HCT116 (cell line): ENCODE measurements around the gene CYP11A1. TPM values are rescaled to one million over a fixed set of nuclear protein-coding genes. Genes with fewer than 3 reads are reported as not detected.

Source experiments
- ATAC-seq: fragments of 200-7000 bp; cut with Tn5 transposase; 2 replicates; pipeline ENCODE4 v1.9.1; 2020; ENCODE audit warnings: mild to moderate bottlenecking, moderate library complexity
- BruUV-seq: library from RNA; stranded (reverse); fragments of 400-500 nt; replicated peaks from 2 replicates; lab custom pipeline; 2021; lab: Mats Ljungman, UMichigan
- CTCF ChIA-PET: fragments of 300-600 bp; sonication (Branson Sonifier 250); formaldehyde crosslinking; loops from one replicate; lab custom pipeline; 2021; ENCODE audit warnings: antibody characterized with exemption; lab: Charles Lee
- POLR2A ChIA-PET: fragments of 300-600, 350-600 bp; sonication (Branson Sonifier 250); formaldehyde crosslinking; loops from one replicate; lab custom pipeline; 2021; ENCODE audit warnings: antibody characterized with exemption; lab: Charles Lee
- RAD21 ChIA-PET, 2 experiments: fragments of 300-600 bp; sonication (Branson Sonifier 250); formaldehyde crosslinking; loops; one replicate each; lab custom pipeline; 2023; ENCODE audit warnings: low total read pairs in 2 of 2; ENCODE audit not compliant: uncharacterized antibody in 2 of 2, unreplicated experiment in 2 of 2, low non-redundant PET in 1 of 2; lab: Charles Lee
- DNase-seq: peaks from one replicate; pipeline ENCODE4 v3.0.0-alpha.2; 2010; ENCODE audit warnings: low read depth, low spot score
- H2AFZ ChIP-seq: fragments of 200-600 bp; shearing (Covaris generic), sonication (generic); 2 replicates; pipeline ENCODE4 v1.6.1; 2017; ENCODE audit warnings: low read depth, mixed run types, mixed read lengths, antibody characterized with exemption, low read length; ENCODE audit not compliant: poor library complexity, severe bottlenecking
- H3K27ac ChIP-seq: 2 replicates; pipeline ENCODE4 v1.5.1; 2012; ENCODE audit warnings: low read depth, low read length
- H3K27me3 ChIP-seq: fragments of 200-600 bp; sonication (generic); 2 replicates; pipeline ENCODE4 v1.6.1; 2016; ENCODE audit warnings: mixed run types, low read length, mixed read lengths; ENCODE audit not compliant: insufficient read depth
- H3K36me3 ChIP-seq, 2 experiments: fragments of 200-500 bp in 1 of 2; fragments of 200-600 bp in 1 of 2; sonication (Bioruptor generic) in 1 of 2; sonication (generic) in 1 of 2; 2 replicates each; pipeline versions ENCODE4 v1.5.1 to v1.6.1; 2014 to 2016; ENCODE audit warnings: low read length in 2 of 2, inconsistent platforms in 1 of 2, mixed read lengths in 1 of 2, mixed run types in 1 of 2; ENCODE audit not compliant: insufficient read depth in 2 of 2, control insufficient read depth in 1 of 2
- H3K4me1 ChIP-seq, 2 experiments: fragments of 200-600 bp in 1 of 2; sonication (generic) in 1 of 2; 2 replicates each; pipeline versions ENCODE4 v1.5.1 to v1.6.1; 2012 to 2017; ENCODE audit warnings: low read length in 2 of 2, inconsistent platforms in 1 of 2, mild to moderate bottlenecking in 1 of 2, mixed read lengths in 1 of 2, mixed run types in 1 of 2, moderate library complexity in 1 of 2; ENCODE audit not compliant: insufficient read depth in 2 of 2, control insufficient read depth in 1 of 2
- H3K4me2 ChIP-seq: fragments of 200-600 bp; sonication (generic); 2 replicates; pipeline ENCODE4 v1.6.1; 2017; ENCODE audit warnings: mixed run types, low read length, mixed read lengths
- H3K4me3 ChIP-seq, 2 experiments: fragments of 200-600 bp in 1 of 2; sonication (generic) in 1 of 2; replicated peaks in 1 of 2; 2 replicates each; pipeline ENCODE4 v1.5.1; 2011 to 2016; ENCODE audit warnings: low read length in 2 of 2, control low read depth in 1 of 2, low read depth in 1 of 2, mild to moderate bottlenecking in 1 of 2, mixed read lengths in 1 of 2, mixed run types in 1 of 2
- H3K79me2 ChIP-seq: fragments of 200-600 bp; sonication (generic); 2 replicates; pipeline ENCODE4 v1.6.1; 2017; ENCODE audit warnings: mild to moderate bottlenecking, mixed run types, low read length, moderate library complexity, mixed read lengths; ENCODE audit not compliant: insufficient read depth
- H3K9ac ChIP-seq: fragments of 200-600 bp; sonication (generic); 2 replicates; pipeline ENCODE4 v1.6.1; 2016; ENCODE audit warnings: low read length, mixed read lengths
- H3K9me2 ChIP-seq: fragments of 200-600 bp; sonication (generic), shearing (Covaris generic); 2 replicates; pipeline ENCODE4 v1.6.1; 2017; ENCODE audit warnings: mixed run types, mild to moderate bottlenecking, moderate library complexity; ENCODE audit not compliant: insufficient read depth
- H3K9me3 ChIP-seq, 2 experiments: fragments of 200-500 bp in 1 of 2; fragments of 200-600 bp in 1 of 2; sonication (Bioruptor generic) in 1 of 2; sonication (generic) in 1 of 2; 2 replicates each; pipeline ENCODE4 v1.6.1; 2014 to 2017; ENCODE audit warnings: low read length in 2 of 2, mixed read lengths in 2 of 2, inconsistent platforms in 1 of 2, low read depth in 1 of 2, mild to moderate bottlenecking in 1 of 2, mixed run types in 1 of 2, moderate library complexity in 1 of 2; ENCODE audit not compliant: control insufficient read depth in 1 of 2, insufficient read depth in 1 of 2
- H4K20me1 ChIP-seq: fragments of 200-600 bp; sonication (generic), shearing (Covaris generic); 2 replicates; pipeline ENCODE4 v1.6.1; 2017; ENCODE audit warnings: mixed run types, mild to moderate bottlenecking, moderate library complexity; ENCODE audit not compliant: insufficient read depth
- CBX3 ChIP-seq: IDR thresholded peaks from 2 replicates; pipeline ENCODE4 v1.6.1; 2012; ENCODE audit warnings: low read depth
- CEBPB ChIP-seq: IDR thresholded peaks from 2 replicates; pipeline ENCODE4 v1.6.1; 2012; ENCODE audit warnings: low read depth
- EGR1 ChIP-seq: IDR thresholded peaks from 2 replicates; pipeline ENCODE4 v1.6.1; 2012; ENCODE audit warnings: low read depth
- EZH2 ChIP-seq: fragments of 200-600 bp; sonication (generic); IDR thresholded peaks from 2 replicates; pipeline ENCODE4 v1.6.1; 2017; ENCODE audit warnings: antibody characterized with exemption, mixed run types
- FOSL1 ChIP-seq: IDR thresholded peaks from 2 replicates; pipeline ENCODE4 v1.6.1; 2012; ENCODE audit warnings: low read depth
- JUND ChIP-seq: IDR thresholded peaks from 2 replicates; pipeline ENCODE4 v1.6.1; 2012
- POLR2A ChIP-seq: IDR thresholded peaks from 2 replicates; pipeline ENCODE4 v1.7.0; 2011; ENCODE audit warnings: borderline replicate concordance; ENCODE audit not compliant: insufficient read depth, insufficient read length; ENCODE audit errors: extremely low read depth
- POLR2AphosphoS5 ChIP-seq: IDR thresholded peaks from 2 replicates; pipeline ENCODE4 v1.6.1; 2011; ENCODE audit warnings: mild to moderate bottlenecking, low read depth, low read length, moderate library complexity
- SIN3A ChIP-seq: IDR thresholded peaks from 2 replicates; pipeline ENCODE4 v1.6.1; 2012; ENCODE audit warnings: low read depth
- SP1 ChIP-seq: IDR thresholded peaks from 2 replicates; pipeline ENCODE4 v1.6.1; 2012; ENCODE audit warnings: low read depth
- SRF ChIP-seq: IDR thresholded peaks from 2 replicates; pipeline ENCODE4 v1.6.1; 2012; ENCODE audit warnings: low read depth
- ZNF274 ChIP-seq: fragments of 200-500 bp; sonication (Bioruptor generic); IDR thresholded peaks from 2 replicates; pipeline ENCODE4 v1.6.1; 2014; ENCODE audit warnings: mild to moderate bottlenecking, low read depth, low read length, inconsistent platforms
- intact Hi-C: fragments of 100-400 bp; cut with micrococcal nuclease; formaldehyde crosslinking; loops from 2 replicates; pipeline ENCODE4 v1.10.0; 2022
- total RNA-seq: library from RNA; stranded (reverse); gene quantifications from one replicate; pipeline ENCODE4 v1.2.1, GENCODE V29; 2021; ENCODE audit not compliant: unreplicated experiment
- TF ChIP-seq, protein P1 (sequence below): IDR thresholded peaks from 2 replicates; pipeline ENCODE4 v1.6.1; 2012
- TF ChIP-seq, protein P2 (sequence below): IDR thresholded peaks from 2 replicates; pipeline ENCODE4 v1.6.1; 2012; ENCODE audit warnings: low read depth
- TF ChIP-seq, protein P3 (sequence below), 3 experiments: fragments of 200-600 bp in 1 of 3; sonication (generic) in 1 of 3; IDR thresholded peaks in 2 of 3; conservative IDR thresholded peaks in 1 of 3; 2 replicates each; pipeline ENCODE4 v1.5.1; 2012 to 2017; ENCODE audit warnings: low read depth in 2 of 3, low read length in 2 of 3, antibody characterized with exemption in 1 of 3, borderline replicate concordance in 1 of 3, control low read depth in 1 of 3, mild to moderate bottlenecking in 1 of 3, mixed read lengths in 1 of 3, mixed run types in 1 of 3, moderate library complexity in 1 of 3; ENCODE audit not compliant: insufficient read depth in 1 of 3

Gene CYP11A1
- total RNA-seq, 1 experiment from 2014 or later: 0.57 TPM

DNA sequence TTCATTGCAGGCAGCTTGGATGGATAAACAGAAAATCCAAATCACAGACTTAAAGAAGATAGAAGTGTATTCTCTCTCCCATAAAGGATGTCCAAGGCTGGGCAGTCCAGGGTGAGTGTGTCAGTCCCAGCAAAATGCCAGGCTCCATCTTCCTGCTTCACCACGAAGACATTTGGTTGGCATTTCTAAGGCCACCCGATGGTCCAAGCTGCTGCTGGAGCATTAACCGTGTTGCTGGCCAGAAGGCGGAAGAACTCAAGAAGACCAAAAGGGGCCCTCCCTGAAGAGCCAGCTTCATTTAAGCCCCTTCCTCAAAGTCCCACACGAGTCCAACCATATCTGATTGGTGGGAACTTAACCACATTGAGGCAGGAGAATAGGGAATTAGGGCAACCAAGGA is 3.0 kb upstream of the CYP11A1 start:
- Histone ChIP-seq H3K9me3 (no peaks in the 10 kb centered on the region), H4K20me1 (no peaks in the 10 kb centered on the region), H3K9ac (no peak overlapping the region), H3K4me1 (peaks cover 10 to 24% of the 10 kb centered on the region in 2 experiments; a peak in 3 of 4 replicates), H2AFZ (no peak overlapping the region), H3K79me2 (no peaks in the 10 kb centered on the region), H3K27ac (no peak overlapping the region), H3K36me3 (no peaks in the 10 kb centered on the region), H3K4me3 (no peak overlapping the region), H3K4me2 (no peak overlapping the region), H3K27me3 (peaks cover 14% of the 10 kb centered on the region), H3K9me2 (no peaks in the 10 kb centered on the region)
- no peak for DNase-seq
- CTCF ChIA-PET: interaction anchor here (1.7 kb wide), 1 partner anchor 11 kb away, joined by 3 read pairs; no protein-coding TSS in a partner anchor
- no peak for ATAC-seq
- intact Hi-C loops: loop anchor here (10.0 kb wide), 1 partner anchor 614 kb away; no protein-coding TSS in a partner anchor
- POLR2A ChIA-PET: no interaction called here
- TF ChIP-seq, protein P1, sequence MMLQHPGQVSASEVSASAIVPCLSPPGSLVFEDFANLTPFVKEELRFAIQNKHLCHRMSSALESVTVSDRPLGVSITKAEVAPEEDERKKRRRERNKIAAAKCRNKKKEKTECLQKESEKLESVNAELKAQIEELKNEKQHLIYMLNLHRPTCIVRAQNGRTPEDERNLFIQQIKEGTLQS: no peak
- TF ChIP-seq SP1: no peak
- no peak for TF ChIP-seq SIN3A
- no peak for TF ChIP-seq ZNF274
- TF ChIP-seq CBX3: no peak
- TF ChIP-seq POLR2AphosphoS5: no peak
- TF ChIP-seq POLR2A: no peak
- TF ChIP-seq EZH2: no peak
- TF ChIP-seq, protein P2, sequence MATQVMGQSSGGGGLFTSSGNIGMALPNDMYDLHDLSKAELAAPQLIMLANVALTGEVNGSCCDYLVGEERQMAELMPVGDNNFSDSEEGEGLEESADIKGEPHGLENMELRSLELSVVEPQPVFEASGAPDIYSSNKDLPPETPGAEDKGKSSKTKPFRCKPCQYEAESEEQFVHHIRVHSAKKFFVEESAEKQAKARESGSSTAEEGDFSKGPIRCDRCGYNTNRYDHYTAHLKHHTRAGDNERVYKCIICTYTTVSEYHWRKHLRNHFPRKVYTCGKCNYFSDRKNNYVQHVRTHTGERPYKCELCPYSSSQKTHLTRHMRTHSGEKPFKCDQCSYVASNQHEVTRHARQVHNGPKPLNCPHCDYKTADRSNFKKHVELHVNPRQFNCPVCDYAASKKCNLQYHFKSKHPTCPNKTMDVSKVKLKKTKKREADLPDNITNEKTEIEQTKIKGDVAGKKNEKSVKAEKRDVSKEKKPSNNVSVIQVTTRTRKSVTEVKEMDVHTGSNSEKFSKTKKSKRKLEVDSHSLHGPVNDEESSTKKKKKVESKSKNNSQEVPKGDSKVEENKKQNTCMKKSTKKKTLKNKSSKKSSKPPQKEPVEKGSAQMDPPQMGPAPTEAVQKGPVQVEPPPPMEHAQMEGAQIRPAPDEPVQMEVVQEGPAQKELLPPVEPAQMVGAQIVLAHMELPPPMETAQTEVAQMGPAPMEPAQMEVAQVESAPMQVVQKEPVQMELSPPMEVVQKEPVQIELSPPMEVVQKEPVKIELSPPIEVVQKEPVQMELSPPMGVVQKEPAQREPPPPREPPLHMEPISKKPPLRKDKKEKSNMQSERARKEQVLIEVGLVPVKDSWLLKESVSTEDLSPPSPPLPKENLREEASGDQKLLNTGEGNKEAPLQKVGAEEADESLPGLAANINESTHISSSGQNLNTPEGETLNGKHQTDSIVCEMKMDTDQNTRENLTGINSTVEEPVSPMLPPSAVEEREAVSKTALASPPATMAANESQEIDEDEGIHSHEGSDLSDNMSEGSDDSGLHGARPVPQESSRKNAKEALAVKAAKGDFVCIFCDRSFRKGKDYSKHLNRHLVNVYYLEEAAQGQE: no peak
- TF ChIP-seq SRF: no peak
- TF ChIP-seq FOSL1: no peak
- no peak for TF ChIP-seq EGR1
- no peak for TF ChIP-seq CEBPB
- TF ChIP-seq, protein P3, sequence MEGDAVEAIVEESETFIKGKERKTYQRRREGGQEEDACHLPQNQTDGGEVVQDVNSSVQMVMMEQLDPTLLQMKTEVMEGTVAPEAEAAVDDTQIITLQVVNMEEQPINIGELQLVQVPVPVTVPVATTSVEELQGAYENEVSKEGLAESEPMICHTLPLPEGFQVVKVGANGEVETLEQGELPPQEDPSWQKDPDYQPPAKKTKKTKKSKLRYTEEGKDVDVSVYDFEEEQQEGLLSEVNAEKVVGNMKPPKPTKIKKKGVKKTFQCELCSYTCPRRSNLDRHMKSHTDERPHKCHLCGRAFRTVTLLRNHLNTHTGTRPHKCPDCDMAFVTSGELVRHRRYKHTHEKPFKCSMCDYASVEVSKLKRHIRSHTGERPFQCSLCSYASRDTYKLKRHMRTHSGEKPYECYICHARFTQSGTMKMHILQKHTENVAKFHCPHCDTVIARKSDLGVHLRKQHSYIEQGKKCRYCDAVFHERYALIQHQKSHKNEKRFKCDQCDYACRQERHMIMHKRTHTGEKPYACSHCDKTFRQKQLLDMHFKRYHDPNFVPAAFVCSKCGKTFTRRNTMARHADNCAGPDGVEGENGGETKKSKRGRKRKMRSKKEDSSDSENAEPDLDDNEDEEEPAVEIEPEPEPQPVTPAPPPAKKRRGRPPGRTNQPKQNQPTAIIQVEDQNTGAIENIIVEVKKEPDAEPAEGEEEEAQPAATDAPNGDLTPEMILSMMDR (IDR thresholded peaks at IDR 0.05 in 2 of 3, conservative IDR thresholded peaks at IDR 0.05 in 1 of 3; ENCODE audit: borderline replicate concordance in 1 of 3, insufficient read depth in 1 of 3, low read depth in 2 of 3, low read length in 2 of 3): no peak
- no peak for TF ChIP-seq JUND
- no TSS peak for BruUV-seq
- RAD21 ChIA-PET: no interaction called here
